Inferior parietal cortex (tissue), 1 donor: ENCODE measurements around the gene PDE6H.

Experiments
- DNase-seq: peaks from one replicate; pipeline ENCODE4 v3.0.0-alpha.2; 2016; ENCODE audit errors: extremely low spot score

The PDE6H gene

DNA sequence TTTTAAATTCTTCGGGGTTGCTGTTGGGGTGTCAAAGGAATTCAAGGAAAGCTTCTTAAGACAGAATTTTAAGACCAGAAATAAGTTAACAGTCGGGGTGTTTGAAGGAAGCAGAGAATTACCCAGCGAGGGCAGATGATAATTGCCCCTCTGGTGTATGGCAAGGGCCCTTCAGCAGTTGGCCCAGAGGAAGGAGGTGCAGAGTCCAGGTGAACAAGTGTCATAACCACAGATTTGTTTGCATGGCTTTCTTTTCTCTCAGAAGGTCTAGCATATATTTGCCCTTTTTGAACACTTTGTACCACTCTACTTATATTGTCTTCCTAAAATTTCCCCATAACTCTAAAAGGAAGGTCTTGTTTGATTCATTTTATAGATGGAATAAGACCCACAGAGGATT lies 1.8 kb downstream of the PDE6H start:
- DNase-seq = no peak

DNA sequence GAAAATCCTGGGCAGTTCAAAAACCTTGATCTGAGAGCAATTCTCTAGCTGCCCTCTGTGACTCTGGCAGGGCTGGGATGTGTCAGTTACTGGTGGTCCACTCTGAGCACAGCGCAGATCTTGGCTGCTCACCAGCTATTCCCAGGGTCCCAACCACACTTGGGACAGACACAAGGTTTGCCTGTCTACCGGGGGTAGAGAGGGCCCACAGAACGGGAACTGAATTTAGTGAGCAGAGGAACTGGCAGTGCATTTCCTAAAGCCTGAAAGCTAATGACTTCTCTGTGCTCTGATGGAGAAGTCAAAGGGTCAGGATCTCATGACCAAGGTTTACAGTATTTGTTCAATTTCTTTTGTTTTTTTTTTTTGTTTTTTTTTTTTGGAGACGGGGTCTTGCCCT lies 2.6 kb downstream of the PDE6H start:
- DNase-seq = no peak

DNA sequence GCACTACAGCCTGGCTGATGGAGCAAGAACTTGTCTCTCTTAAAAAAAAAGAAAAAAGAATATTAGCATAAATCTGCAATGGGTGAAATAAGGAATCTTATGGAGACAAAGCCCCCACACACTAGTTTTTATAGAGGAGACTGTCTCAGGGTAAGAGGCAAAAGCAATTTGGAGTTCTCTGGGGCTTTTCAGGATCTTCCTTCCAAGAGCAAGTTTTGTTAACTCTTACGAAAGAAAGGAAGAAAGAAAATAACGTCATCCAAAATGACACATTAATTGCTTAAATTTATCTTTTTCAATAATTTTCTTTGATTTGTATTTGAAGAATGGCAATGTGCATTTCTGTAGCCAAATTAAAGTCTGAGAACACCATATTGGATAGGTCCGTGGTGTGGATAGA lies 3.8 kb downstream of the PDE6H start:
- no peak for DNase-seq

- no peak for DNase-seq
Measured at GRCh38 chr12:14979468-14979867, 6.6 kb downstream of the PDE6H start.

- no peak for DNase-seq
Measured at GRCh38 chr12:14981049-14981448, 8.2 kb downstream of the PDE6H start.

GRCh38 chr12:14982562-14982961 lies 9.7 kb downstream of the PDE6H start:
- no peak for DNase-seq

DNA sequence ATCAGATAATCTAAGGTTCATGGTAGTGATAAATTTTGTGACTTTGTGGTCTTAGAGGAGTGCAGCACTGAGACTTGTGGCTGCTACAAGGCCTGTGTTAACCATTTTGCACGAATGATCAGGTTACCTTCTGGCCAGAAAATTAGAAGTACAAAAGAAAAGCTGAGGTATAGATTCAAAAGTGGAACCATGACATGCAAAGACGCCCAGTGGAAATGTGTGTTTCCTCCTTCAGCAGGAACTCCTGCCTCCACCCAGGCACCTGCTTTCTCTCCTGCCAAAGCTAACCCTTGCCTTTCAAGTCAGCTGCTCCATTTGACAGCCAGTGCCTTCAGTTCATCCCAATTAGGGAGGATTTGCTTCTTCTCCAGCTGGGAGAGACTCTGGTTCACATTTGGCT lies 10.1 kb downstream of the PDE6H start:
- no peak for DNase-seq

DNA sequence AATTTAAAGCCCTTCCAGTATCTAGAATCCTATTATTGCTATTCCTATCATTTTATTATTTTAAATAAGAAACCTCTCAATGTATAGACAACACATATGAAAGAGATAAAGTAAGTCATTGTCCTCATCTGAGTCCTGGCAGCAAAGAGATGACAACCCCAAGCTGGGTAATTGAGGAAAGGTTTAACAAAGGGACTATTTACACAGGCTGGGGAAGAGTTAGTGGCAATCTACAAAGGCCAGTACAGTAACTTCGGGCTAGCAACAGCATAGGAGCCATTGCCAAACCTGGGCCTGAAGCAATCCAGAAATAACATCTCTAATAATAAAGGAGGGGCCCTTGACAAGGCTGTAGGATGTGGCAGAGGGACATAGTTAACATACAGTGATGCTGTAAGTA lies 11.2 kb downstream of the PDE6H start:
- DNase-seq = no peak

- no peak for DNase-seq
Measured at GRCh38 chr12:14984766-14985285, 12.0 kb downstream of the PDE6H start.

GRCh38 chr12:14986449-14986848 lies 13.6 kb downstream of the PDE6H start:
- DNase-seq = no peak

- no peak for DNase-seq
Measured at GRCh38 chr12:14988035-14988434, 15.2 kb downstream of the PDE6H start.

DNA sequence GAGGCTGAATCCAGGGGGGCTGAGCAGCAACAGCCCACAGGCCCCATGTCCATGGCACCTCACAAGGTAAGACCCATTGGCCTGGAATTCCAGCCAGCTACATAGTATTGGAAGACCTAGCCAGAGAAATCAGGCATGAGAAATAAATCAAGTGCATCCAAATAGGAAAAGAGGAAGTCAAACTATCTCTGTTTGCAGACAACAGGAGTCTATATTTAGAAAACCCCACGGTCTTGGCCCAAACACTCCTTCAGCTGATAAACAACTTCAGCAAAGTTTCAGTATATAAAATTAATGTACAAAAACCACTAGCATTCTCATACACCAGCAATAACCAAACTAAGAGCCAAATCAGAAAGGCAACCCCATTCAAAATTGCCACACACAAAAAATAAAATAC lies 16.9 kb downstream of the PDE6H start:
- no peak for DNase-seq

DNA sequence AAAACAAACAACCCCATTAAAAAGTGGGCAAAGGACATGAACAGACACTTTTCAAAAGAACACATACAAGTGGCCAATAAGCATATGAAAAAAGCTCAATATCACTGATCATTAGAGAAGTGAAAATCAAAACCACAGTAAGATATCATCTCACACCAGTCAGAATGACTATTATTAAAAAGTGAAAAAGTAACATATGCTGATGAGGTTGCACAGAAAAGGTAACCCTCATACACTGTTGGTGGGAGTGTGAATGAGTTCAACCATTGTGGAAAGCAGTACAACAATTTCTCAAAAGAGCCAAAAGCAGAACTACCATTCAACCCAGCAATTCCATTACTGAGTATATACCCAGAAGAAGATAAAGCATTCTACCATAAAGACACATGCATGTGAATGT lies 18.2 kb downstream of the PDE6H start:
- no peak for DNase-seq

GRCh38 chr12:14992673-14993072 lies 19.8 kb downstream of the PDE6H start:
- no peak for DNase-seq

DNA sequence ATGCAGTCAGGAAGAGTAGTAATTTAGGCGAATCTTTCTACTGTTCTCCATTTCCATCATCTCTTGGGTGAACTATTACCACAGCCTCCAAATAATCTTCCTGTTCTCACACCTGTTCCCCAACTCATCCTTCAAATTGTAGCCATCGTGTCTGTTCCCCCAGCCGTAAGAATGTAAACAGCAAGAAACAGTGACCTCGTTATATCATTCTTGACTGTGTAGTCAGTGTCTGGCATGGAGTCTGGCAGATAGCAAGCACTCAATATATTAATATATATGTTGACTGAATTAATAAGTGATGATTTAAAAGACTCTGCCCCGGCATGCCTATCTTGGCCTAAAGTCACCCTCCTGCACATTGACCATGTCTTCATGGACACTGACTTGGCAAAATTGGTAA lies 20.3 kb downstream of the PDE6H start:
- no peak for DNase-seq

GRCh38 chr12:14993537-14994266 lies 20.9 kb downstream of the PDE6H start:
- DNase-seq = no peak

DNA sequence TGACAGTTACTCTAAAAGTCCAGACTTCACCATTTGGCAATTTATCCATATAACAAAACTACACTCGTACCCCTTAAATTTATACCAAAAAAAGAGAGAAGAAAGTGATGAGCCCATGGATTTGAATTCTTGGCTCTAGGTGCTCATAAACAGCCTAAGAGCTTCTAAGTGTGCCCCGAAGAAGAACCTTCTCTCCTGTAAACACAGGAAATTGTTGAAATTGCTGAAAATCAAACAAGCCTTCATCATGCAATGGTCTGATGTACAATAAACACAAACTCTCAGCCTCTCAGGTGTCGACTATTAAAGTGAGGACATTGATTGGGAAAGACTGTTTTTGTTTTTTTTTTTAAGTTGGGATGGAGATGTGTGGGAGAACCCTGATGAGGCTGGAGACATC lies 21.8 kb downstream of the PDE6H start:
- DNase-seq = no peak

- DNase-seq = peak; percentile 78
Measured at GRCh38 chr12:14995583-14996425, 23.0 kb downstream of the PDE6H start.

DNA sequence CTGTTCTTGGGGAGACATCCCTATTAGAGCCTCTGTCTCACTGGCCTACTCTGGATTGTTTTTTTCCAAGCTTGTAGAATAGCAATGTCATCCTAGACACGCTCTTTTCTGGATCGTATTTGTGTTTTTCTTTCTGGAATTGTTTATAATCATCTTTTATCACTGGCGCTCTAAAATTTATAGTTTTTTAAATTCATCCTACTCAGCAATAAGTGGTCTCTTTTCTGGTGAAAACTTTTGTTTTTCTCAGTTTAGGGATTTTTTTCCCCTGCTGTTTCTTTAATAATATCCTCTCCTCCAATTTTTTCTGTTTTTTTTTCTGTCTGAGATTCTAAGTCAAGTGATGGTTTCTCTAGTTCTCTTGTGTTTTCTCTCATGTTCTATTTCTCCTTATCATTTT lies 25.2 kb downstream of the PDE6H start:
- no peak for DNase-seq

GRCh38 chr12:14999021-14999694 lies 26.3 kb downstream of the PDE6H start:
- DNase-seq = no peak

GRCh38 chr12:14999695-15000365 lies 27.0 kb downstream of the PDE6H start:
- no peak for DNase-seq

DNA sequence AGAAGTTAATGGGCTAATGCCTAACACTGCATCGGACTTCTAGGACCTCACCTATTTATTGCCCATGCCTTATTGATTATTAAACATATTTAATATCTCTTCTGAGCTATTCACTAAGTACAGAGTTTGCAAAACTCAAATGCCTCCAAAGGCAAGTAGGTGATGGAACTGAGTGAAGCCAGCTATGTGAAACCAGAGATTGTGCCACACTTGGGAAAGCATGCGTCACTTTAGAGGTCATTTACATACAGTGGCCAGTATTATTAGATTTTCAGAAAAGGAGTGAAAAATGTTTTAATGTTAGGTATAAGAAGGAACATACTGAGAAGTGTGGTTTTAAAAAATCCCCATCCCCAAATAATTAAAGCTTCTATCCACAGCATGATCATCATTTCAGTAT lies 27.7 kb downstream of the PDE6H start:
- DNase-seq = no peak
